H54 (cell line): ENCODE measurements around the gene KRT9.
"Not testable (repeated sequence)": the region's sequence is repeated elsewhere in the genome, so short reads cannot be mapped to it uniquely, and the experiment has no call there.

ENCODE experiments used
- DNase-seq: peaks from one replicate; pipeline ENCODE4 v3.0.0; 2011; ENCODE audit warnings: low spot score, mixed read lengths; ENCODE audit not compliant: insufficient read length
- FAIRE-seq: peaks from 3 replicates; lab custom pipeline; 2011; peaks lifted over from hg19 to GRCh38; lab: Jason Lieb, UNC
- POLR2A ChIP-seq: IDR thresholded peaks from 2 replicates; pipeline ENCODE4 v1.6.1; 2011; ENCODE audit warnings: low read depth, mild to moderate bottlenecking, low read length

KRT9 gene, protein sequence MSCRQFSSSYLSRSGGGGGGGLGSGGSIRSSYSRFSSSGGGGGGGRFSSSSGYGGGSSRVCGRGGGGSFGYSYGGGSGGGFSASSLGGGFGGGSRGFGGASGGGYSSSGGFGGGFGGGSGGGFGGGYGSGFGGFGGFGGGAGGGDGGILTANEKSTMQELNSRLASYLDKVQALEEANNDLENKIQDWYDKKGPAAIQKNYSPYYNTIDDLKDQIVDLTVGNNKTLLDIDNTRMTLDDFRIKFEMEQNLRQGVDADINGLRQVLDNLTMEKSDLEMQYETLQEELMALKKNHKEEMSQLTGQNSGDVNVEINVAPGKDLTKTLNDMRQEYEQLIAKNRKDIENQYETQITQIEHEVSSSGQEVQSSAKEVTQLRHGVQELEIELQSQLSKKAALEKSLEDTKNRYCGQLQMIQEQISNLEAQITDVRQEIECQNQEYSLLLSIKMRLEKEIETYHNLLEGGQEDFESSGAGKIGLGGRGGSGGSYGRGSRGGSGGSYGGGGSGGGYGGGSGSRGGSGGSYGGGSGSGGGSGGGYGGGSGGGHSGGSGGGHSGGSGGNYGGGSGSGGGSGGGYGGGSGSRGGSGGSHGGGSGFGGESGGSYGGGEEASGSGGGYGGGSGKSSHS

GRCh38 chr17:41571561-41572434, at the start of gene KRT9:
Gene KRT9, minus strand, starts transcription at chr17:41572059. Its CDS starts 67 bp downstream, at chr17:41571992.
- FAIRE-seq, result no peak
- TF ChIP-seq POLR2A, result no peak
- no peak for DNase-seq

- not testable (repeated sequence) for FAIRE-seq, DNase-seq
Observed at GRCh38 chr17:41621435-41621817, 49.6 kb upstream of the KRT9 start.

DNA sequence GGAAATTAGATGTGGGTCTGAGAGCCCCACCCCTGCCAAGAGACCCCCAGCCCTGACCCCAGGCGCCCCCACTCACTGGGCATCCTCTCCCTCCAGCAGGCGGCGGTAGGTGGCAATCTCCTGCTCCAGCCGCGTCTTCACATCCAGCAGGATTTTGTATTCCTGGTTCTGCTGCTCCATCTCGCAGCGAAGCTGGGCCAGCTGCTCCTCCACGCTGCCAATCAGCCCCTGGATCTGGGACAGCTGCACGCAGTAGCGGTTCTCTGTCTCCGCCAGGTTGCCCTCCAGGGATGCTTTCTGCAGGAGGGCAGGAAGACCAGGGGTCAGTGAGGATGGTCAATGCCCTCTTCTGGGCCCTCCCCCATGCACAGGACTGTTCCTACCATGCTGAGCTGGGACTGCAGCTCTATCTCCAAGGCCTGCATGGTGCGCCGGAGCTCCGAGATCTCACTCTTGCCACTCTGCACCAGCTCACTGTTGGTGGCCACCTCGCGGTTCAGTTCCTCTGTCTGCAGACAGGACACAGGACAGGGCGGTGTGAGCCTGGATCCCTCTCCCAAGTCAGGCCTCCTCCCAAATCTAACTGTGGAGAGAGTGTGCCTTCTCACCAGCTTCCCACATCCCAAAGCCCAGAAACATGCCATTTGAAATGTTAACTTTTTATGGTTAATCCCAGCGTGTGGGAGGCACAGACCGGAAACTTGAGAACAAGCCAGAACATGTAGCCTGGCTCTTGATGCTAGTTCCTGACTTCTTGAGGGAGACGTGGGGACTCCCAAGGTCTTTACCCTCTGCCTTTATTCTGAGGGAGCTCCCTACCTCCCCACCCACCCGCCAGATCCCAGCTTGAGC, 49.0 kb upstream of the KRT9 start:
- FAIRE-seq, result no peak
- TF ChIP-seq POLR2A, result no peak
- no peak for DNase-seq

- DNase-seq, FAIRE-seq: not testable (repeated sequence)
Observed at GRCh38 chr17:41619927-41620582, 48.2 kb upstream of the KRT9 start.

DNA sequence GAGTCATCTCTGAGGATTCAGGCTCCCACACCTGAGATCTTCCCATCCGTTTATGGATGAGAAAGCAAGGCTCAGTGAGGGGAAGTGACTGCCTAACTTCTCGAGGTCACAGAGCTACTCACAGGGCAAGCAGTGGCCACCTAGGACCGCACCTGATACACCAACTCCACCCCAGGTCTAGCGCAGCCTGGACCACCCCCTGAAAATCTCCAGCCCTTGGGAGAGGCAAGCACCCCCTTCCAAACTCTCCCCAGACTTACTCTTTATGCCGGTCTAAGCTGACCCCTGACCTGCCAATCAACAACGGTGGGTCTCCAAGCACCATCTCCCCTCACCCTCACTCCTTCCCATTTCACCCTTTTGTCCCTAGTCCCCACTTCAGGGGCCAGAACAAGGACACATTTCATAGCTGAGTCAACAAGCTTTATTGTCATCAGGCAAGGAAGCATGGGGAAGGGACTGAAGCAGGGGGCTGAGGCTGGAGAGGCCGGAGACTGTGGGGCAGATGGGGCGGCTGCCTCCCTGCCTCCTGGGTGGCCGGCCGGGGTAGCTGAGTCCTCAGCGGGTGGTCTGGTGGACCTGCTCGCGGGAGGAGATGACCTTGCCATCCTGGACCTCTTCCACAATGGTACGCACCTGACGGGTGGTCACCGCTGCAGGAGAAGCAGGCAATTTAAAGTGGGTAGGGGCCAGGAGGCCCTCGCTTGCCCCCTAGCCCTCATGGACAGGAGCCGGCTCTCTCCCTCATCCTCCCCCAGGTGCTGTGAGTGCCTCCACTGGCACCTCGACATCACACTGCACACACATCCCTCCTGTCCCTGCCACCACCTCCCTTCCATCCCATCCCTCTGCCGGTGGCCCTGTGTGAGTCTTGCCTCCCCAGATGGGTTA, 47.4 kb upstream of the KRT9 start:
- DNase-seq (no peak), FAIRE-seq (no peak)
- TF ChIP-seq POLR2A, result no peak

- FAIRE-seq (no peak), DNase-seq (no peak)
- TF ChIP-seq POLR2A, result no peak
Observed at GRCh38 chr17:41618341-41619035, 46.6 kb upstream of the KRT9 start.

GRCh38 chr17:41617698-41618097, 45.8 kb upstream of the KRT9 start:
- DNase-seq (no peak), FAIRE-seq (no peak)
- TF ChIP-seq POLR2A, result no peak

GRCh38 chr17:41617136-41617535, 45.3 kb upstream of the KRT9 start:
- no peak for TF ChIP-seq POLR2A
- FAIRE-seq, result no peak
- DNase-seq, result no peak

- not testable (repeated sequence) for FAIRE-seq
Observed at GRCh38 chr17:41616486-41616885, 44.6 kb upstream of the KRT9 start.

DNA sequence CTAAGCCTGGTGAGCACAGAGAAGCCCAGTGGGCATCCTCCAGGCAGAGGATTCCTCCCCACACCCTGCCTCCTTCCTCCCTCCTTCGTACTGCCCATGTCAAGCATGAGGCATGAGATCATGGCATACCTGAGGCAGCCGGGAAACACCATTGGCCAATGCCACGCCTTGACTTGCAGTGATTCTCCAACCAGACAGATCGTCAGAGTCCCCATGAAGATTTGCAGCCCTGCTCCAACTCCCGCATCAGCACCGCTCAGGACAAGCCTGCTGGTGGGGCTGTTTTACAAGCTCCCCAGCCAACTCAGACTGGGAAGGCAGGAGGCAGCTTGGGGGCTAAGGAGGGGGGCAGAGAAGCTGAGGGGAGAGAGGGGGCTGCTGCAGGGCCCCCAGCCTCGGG, 43.6 kb upstream of the KRT9 start:
- TF ChIP-seq POLR2A, result no peak
- no peak for FAIRE-seq
- DNase-seq, result no peak

More at GRCh38 chr17:41616486-41616885, 44.6 kb upstream of the KRT9 start:
- not testable (repeated sequence) for DNase-seq

DNA sequence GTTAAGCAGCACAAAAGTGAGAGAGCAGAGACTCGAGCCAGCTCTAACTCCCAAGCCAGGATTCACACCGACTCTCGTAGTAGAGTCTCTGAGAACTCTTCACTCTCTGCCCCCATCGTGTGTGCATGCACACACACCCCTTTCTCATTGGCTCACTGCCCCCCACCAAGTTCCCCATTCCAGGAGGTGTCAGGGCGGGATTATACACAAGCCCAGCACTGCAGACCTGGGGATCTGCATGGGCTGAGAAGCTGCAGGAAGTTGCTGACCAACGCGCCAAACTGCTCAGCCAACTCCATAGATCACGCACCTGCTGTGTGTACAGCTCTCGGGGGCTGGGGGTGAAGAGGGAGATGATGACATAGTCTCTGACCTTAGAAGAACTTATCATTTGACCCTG, 42.9 kb upstream of the KRT9 start:
- not testable (repeated sequence) for FAIRE-seq, DNase-seq
